Measurements from ENCODE around the gene TLE2. TPM values are rescaled to one million over a fixed set of nuclear protein-coding genes. Genes with fewer than 3 reads are reported as not detected.
A peak's percentile ranks its signal among the peaks of the same experiment; 100 is the strongest.

The TLE2 gene
- total and polyA plus RNA-seq, 9 of the 15 experiments (the other 6 are each of a cell fraction or from before 2014, with no cell fraction given), result 0.35 to 13.1 (median 6.2) TPM

DNA sequence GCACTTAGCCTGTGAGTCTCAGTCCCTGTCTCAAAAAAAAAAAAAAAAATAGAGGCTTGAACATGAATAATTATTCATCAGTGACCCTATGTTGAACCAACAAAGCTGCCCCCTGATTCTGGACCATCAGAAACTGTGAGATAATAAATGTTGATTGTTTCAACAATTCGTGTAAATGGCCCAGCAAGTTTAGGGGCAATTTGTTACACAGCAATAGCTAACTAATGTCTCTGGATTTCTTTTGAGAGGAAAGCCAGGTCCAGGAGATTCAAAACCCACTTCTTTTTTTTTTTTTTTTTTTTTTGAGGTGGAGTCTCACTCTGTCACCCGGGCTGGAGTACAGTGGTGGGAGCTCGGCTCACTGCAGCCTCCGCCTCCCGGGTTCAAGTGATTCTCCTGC, 64.2 kb downstream of the TLE2 start:
- 83% methylated on average over 5 of the region's 5 CpGs for WGBS (ENCODE audit: insufficient coverage, low coverage, missing lambda C conversion rate)
- H3K4me2 ChIP-seq (ENCODE audit: insufficient read depth, low read length), result no peak overlapping the region
- H4K20me1 ChIP-seq (replicated peaks; ENCODE audit: control insufficient read depth, insufficient read depth, low read length), result no peaks in the 10 kb centered on the region
- ChIA-PET CTCF (ENCODE audit: low intra/inter-chr PET ratio) (no interaction called here), POLR2A (interaction anchor here (1.3 kb wide), 1 partner anchor 12 kb away, joined by 4 read pairs; the partner anchor contains the start of gene TLE6)
- TF ChIP-seq KDM5B (IDR thresholded peaks at IDR 0.05; ENCODE audit: insufficient replicate concordance, low read depth, low read length), result no peak
- peak; percentile 52; the same call in 1 of the 2 replicates for TF ChIP-seq TRIM28 (IDR thresholded peaks at IDR 0.05)
- TF ChIP-seq RBM25 (IDR thresholded peaks at IDR 0.05; ENCODE audit: low read depth, low read length, severe bottlenecking), result peak; percentile 73
- TF ChIP-seq KDM1A (IDR thresholded peaks at IDR 0.05), result peak in 1 of 2 experiments; percentile 41; a peak in 1 of 4 replicates
- TF ChIP-seq SMC3 (conservative IDR thresholded peaks at IDR 0.05; ENCODE audit: insufficient read depth, low read depth, low read length), result no peak
- peak; percentile 79 for TF ChIP-seq BCOR (IDR thresholded peaks at IDR 0.05)
- TF ChIP-seq MXD1 (CRISPR knock-in tag; IDR thresholded peaks at IDR 0.05; ENCODE audit: borderline replicate concordance, poor library complexity, severe bottlenecking), result no peak
- no peak for TF ChIP-seq VEZF1 (CRISPR knock-in tag; IDR thresholded peaks at IDR 0.05)
- TF ChIP-seq ESRRA (IDR thresholded peaks at IDR 0.05; ENCODE audit: borderline replicate concordance, low read depth), result no peak
- TF ChIP-seq, protein P1, sequence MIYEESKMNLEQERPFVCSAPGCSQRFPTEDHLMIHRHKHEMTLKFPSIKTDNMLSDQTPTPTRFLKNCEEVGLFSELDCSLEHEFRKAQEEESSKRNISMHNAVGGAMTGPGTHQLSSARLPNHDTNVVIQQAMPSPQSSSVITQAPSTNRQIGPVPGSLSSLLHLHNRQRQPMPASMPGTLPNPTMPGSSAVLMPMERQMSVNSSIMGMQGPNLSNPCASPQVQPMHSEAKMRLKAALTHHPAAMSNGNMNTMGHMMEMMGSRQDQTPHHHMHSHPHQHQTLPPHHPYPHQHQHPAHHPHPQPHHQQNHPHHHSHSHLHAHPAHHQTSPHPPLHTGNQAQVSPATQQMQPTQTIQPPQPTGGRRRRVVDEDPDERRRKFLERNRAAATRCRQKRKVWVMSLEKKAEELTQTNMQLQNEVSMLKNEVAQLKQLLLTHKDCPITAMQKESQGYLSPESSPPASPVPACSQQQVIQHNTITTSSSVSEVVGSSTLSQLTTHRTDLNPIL (CRISPR knock-in tag; IDR thresholded peaks at IDR 0.05), result no peak
- no peak for TF ChIP-seq ZEB2 (IDR thresholded peaks at IDR 0.05)
- TF ChIP-seq BCLAF1 (IDR thresholded peaks at IDR 0.05; ENCODE audit: borderline replicate concordance in 1 of 2, control insufficient read depth in 1 of 2, low read depth in 2 of 2, low read length in 1 of 2), result no peak
- TF ChIP-seq BRD4 (IDR thresholded peaks at IDR 0.05), result no peak
- no peak for TF ChIP-seq MEIS2 (IDR thresholded peaks at IDR 0.05; ENCODE audit: partially characterized antibody)
- no peak overlapping the region for H3K27ac ChIP-seq (ENCODE audit: extremely low read depth, low read depth, low read length)
- in situ Hi-C loops (cut with MboI), result no loop called here
- no TSS peak for BruUV-seq (replicated peaks)
- peaks cover 8 to 9% of the 10 kb centered on the region in 2 experiments; a peak in 3 of 5 replicates for H3K4me1 ChIP-seq (replicated peaks in 1 of 2; ENCODE audit: control insufficient read depth in 2 of 2, insufficient read depth in 2 of 2, low read length in 2 of 2)
- H3K79me2 ChIP-seq (ENCODE audit: control insufficient read depth, insufficient read depth, low read length), result no peaks in the 10 kb centered on the region
- intact Hi-C loops (cut with micrococcal nuclease), result no loop called here
- H3K36me3 ChIP-seq (ENCODE audit: control insufficient read depth, insufficient read depth, low read length), result no peaks in the 10 kb centered on the region
- ATAC-seq, result no peak
- no peak overlapping the region for H3K4me3 ChIP-seq
- no peaks in the 10 kb centered on the region for H3K27me3 ChIP-seq (ENCODE audit: control insufficient read depth in 2 of 2, insufficient read depth in 2 of 2, low read length in 2 of 2)
- no peaks in the 10 kb centered on the region for H3K9me1 ChIP-seq (ENCODE audit: control insufficient read depth, insufficient read depth, low read length)
- FAIRE-seq, result no peak
- H3K9ac ChIP-seq (ENCODE audit: insufficient read depth in 1 of 2, low read depth in 2 of 2, low read length in 2 of 2), result no peak overlapping the region
- H2AFZ ChIP-seq (ENCODE audit: low read depth, low read length), result no peak overlapping the region
- H3K9me3 ChIP-seq (replicated peaks; ENCODE audit: control insufficient read depth, insufficient read depth, low read depth, low read length), result no peaks in the 10 kb centered on the region
- no peak for DNase-seq (ENCODE audit: extremely low read depth in 1 of 4, low spot score in 3 of 4)
